ENCODE results near the gene GATAD2A.

GATAD2A gene

DNA sequence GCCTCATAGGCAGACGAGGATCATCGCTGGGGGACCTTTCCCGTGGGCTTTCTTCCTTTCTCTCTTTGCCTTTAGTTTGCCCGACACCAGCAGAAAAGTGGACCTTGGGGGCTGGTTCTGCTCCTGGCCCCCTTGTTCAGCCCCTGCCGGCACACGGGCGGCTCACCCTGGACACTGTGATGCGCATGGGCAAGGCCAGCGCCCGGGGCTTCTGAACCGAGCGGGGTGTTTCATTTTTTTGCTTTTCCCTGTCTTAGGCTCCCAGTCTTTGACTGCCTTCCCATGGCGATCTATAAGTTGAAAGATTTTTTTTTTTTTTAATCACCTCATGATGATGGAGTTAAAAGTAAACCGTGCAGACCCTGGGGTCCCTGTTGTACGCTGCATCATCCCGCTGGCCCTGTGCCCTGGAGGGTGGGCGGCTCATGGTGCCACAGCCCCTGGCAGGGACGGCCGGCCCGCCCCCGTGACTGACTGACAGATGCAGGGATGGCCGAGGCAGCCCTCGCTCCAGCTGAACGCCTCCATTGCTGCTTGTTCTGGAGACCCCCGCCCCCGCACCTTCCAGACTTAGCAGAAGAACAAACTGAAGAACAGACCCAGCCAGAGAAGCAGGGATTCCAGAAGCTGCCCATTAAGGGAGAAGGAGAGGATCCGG, 100.3 kb downstream of the GATAD2A start:
- DNase-seq (ENCODE audit: low read depth) = no peak
- no peak for TF ChIP-seq CTCF (IDR thresholded peaks at IDR 0.05; ENCODE audit: low read depth, low read length, missing control alignments)
- no peak overlapping the region for H3K4me3 ChIP-seq (ENCODE audit: low read depth, low read length)

- no peak for TF ChIP-seq CTCF (IDR thresholded peaks at IDR 0.05; ENCODE audit: low read depth, low read length, missing control alignments)
- H3K4me3 ChIP-seq (ENCODE audit: low read depth, low read length) = no peak overlapping the region
- DNase-seq (ENCODE audit: low read depth) = no peak
Measured at GRCh38 chr19:19506592-19506991, 101.1 kb downstream of the GATAD2A start.

- no peak for DNase-seq (ENCODE audit: low read depth)
- no peak for TF ChIP-seq CTCF (IDR thresholded peaks at IDR 0.05; ENCODE audit: low read depth, low read length, missing control alignments)
- no peak overlapping the region for H3K4me3 ChIP-seq (ENCODE audit: low read depth, low read length)
Measured at GRCh38 chr19:19507354-19507753, 101.9 kb downstream of the GATAD2A start.

DNA sequence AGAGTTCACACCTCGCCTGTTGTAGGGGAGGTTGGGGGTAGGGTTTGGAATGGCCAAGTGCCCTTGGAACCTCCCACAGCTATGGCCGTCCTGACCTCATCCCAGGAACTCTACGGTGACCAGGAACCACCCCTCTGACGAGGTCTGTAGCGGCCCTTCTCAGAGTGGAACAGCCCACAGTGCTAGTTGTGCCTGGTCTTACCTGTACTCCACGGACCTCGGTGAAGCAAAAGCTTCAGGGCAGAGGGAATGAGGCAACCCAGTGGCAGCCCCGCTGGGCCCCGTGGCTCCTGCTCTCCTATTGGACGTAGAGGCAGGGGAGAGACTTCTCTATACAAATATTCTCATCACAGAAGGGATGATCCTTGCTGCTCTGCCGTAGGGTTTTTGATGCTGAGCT, 102.7 kb downstream of the GATAD2A start:
- no peak for DNase-seq (ENCODE audit: low read depth)
- no peak overlapping the region for H3K4me3 ChIP-seq (ENCODE audit: low read depth, low read length)
- no peak for TF ChIP-seq CTCF (IDR thresholded peaks at IDR 0.05; ENCODE audit: low read depth, low read length, missing control alignments)

DNA sequence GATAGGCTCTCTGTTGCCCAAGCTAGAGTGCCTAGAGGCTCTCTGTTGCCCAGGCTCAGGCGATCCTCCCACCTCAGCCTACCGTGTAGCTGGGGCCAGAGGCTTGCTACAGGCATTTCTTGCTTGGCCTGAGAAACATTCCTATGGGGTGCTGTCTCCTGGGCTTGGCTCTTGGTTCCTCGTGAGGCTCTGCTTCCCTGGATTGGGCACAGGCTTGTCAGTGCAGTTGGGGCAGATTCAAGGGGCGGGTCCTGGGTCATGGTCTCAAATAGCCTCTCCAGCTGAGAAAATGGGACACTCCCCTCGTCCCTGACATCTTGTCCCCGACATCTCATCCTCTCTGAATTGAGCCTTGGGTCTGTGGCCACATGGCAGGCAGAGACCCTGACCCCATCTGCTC, 105.0 kb downstream of the GATAD2A start:
- TF ChIP-seq CTCF (IDR thresholded peaks at IDR 0.05; ENCODE audit: low read depth, low read length, missing control alignments) = no peak
- no peak for DNase-seq (ENCODE audit: low read depth)
- no peak overlapping the region for H3K4me3 ChIP-seq (ENCODE audit: low read depth, low read length)

GRCh38 chr19:19513682-19514081, 108.2 kb downstream of the GATAD2A start:
- TF ChIP-seq CTCF (IDR thresholded peaks at IDR 0.05; ENCODE audit: low read depth, low read length, missing control alignments) = no peak
- DNase-seq (ENCODE audit: low read depth) = no peak
- H3K4me3 ChIP-seq (ENCODE audit: low read depth, low read length) = no peak overlapping the region

GRCh38 chr19:19514215-19514657, 108.8 kb downstream of the GATAD2A start:
- H3K4me3 ChIP-seq (ENCODE audit: low read depth, low read length) = no peak overlapping the region
- no peak for DNase-seq (ENCODE audit: low read depth)
- no peak for TF ChIP-seq CTCF (IDR thresholded peaks at IDR 0.05; ENCODE audit: low read depth, low read length, missing control alignments)
